DMS114 treated with DMSO at 0.1 percent for 48 hours (cell line): ENCODE measurements around the gene STXBP2.
"Not testable (repeated sequence)": the region's sequence is repeated elsewhere in the genome, so short reads cannot be mapped to it uniquely, and the experiment has no call there.

Source experiments
- DNase-seq: peaks from one replicate; lab custom pipeline; 2025; ENCODE audit not compliant: unreplicated experiment; lab: John Stamatoyannopoulos, UW

STXBP2 gene

DNA sequence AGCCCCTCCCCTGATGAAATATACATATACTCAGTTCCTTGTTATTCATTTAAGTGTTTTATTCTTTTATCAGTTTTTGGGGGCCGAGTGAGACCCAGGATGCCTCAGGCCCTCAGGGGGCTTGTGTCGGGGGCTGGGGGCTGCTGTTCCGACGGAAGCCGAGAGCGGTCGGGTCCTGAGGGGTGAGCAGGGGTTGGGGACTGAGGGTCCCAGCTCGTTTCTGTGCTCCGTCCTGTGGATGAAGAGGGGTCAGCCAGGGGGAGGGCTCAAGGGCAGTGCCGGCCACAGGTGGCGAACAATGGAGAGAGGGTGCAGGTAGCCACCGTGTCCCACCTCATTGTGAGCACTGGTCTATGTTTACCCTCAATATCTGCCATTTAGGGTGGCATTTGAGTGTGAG is 5.3 kb upstream of the STXBP2 start:
- no peak for DNase-seq

- DNase-seq: no peak
Measured at GRCh38 chr19:7632340-7633203, 4.3 kb upstream of the STXBP2 start.

DNA sequence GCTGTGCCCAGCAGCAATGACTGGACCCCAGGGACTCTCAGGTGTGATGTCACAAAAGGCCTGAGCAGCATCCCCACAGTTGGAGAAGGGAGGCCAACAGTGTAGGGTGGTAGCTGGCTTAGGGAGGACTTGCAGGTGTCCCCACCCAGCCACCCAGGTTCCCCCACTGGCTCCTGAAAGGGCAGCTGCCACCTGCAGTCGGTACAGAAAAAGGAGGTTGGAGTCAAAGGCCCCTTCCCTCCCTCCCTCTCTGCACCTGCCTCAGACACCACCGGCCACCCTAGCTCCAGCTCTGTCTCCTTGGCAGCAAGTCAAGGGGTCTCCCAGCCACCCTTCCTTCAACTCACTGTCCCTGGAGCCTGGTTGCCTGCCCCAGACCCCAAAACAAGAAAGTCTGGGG is 3.2 kb upstream of the STXBP2 start, which contains the start of gene PCP2:
PCP2 (minus strand) TSS at position 22 of the 400 bp plus-strand sequence. CDS start 262 bp downstream, outside the sequence.
- DNase-seq: no peak

DNA sequence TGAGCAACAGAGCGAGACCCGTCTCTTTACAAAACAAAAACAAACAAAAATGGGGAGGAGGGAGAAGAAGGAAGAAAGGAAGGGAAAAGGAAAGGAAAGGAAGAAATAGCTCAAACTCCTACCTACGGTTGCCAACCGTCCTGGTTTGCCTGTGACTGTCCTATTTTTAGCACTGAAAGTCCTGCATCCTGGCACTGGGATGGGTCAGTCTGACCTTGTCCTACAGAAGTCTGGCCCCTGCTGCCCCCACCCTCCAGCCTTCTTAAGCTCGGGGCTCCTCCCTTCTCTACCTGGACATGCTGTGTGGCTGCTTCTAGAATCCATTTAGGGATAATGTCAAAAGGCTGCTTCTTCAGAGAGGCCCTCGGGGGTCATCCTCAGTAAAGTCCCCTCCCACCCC is 1.2 kb upstream of the STXBP2 start:
- DNase-seq: no peak

DNA sequence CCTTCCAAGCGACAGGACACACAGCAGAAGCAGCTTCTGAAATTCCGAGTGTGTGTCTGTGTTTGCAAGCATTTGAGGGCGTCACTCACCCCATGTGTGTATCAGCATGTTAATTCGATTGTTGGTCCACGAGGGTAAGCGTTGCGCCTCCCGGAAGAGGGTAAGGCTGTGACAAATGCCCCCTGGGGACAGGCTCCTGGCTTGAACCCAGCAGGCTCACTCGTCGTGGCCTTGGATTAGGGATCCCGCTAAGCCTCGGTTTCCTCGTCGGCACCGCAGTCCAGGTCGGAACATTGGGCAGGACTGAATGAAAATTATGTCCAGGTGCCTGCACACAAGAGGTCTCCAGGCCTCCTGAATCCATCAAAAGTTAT is 606 bp upstream of the STXBP2 start:
- no peak for DNase-seq

- DNase-seq: no peak
Measured at GRCh38 chr19:7637374-7638256, 705 bp downstream of the STXBP2 start.

GRCh38 chr19:7638802-7639465 is 2.0 kb downstream of the STXBP2 start:
- DNase-seq: no peak

GRCh38 chr19:7639863-7640348 is 3.0 kb downstream of the STXBP2 start:
- DNase-seq: no peak

DNA sequence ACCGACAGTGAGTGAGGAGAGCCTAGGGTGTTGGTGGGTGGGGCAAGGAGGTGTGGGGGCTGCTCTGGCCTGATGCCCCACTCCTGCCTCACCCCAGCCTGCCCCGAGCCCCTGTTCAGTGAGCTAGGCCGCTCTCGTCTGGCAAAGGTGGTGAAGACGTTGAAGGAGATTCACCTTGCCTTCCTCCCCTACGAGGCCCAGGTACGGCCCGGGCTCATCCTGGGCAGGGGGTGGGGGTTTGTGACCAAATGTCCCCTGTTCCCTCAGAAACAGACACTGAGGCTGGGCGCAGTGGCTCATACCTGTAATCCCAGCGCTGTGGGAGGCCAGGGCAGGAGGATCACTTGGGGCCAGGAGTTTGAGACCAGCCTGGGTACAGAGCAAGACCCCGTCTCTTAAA is 3.9 kb downstream of the STXBP2 start:
- DNase-seq: no peak

GRCh38 chr19:7641290-7642276 is 4.7 kb downstream of the STXBP2 start:
- DNase-seq: no peak

DNA sequence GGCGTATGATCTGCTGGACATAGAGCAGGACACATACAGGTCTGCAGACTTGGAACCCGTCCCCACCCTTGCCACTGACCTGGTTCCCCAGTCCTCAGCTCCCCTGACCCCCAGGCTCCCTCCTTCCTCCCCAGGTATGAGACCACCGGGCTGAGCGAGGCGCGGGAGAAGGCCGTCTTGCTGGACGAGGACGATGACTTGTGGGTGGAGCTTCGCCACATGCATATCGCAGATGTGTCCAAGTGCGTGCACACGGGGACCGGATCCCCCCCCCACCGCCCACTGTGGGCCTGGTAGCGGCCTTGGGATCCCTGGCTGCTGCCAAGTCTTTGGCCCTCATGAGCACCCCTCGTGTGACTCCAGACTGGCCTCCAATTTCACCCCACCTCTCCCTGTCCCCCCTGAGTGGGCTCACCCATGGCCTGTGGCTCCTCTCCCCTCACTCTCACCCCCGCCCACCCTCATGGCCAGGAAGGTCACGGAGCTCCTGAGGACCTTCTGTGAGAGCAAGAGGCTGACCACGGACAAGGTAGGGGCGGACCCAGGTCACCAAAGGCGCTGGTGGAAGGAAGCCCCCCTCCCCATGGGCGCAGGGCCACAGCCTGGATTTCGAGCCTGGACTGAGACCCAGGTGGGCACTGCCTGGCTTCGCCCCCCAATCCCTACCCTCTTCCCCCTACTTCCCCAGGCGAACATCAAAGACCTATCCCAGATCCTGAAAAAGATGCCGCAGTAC is 5.6 kb downstream of the STXBP2 start:
- no peak for DNase-seq

- DNase-seq: no peak
Measured at GRCh38 chr19:7643031-7643415, 6.1 kb downstream of the STXBP2 start.

- not testable (repeated sequence) for DNase-seq
Measured at GRCh38 chr19:7643629-7644549, 7.0 kb downstream of the STXBP2 start.

DNA sequence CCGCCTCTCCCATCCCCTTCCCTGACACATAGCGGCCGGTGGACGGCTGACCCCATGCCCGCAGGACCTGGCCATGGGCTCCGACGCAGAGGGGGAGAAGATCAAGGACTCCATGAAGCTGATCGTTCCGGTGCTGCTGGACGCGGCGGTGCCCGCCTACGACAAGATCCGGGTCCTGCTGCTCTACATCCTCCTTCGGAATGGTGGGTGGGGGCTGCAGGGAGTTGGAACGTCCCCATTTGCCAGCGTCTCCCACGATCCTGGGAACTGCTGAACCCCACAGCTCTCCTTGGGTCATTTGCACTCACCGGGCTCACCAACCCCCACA is 7.6 kb downstream of the STXBP2 start:
- DNase-seq: no peak

DNA sequence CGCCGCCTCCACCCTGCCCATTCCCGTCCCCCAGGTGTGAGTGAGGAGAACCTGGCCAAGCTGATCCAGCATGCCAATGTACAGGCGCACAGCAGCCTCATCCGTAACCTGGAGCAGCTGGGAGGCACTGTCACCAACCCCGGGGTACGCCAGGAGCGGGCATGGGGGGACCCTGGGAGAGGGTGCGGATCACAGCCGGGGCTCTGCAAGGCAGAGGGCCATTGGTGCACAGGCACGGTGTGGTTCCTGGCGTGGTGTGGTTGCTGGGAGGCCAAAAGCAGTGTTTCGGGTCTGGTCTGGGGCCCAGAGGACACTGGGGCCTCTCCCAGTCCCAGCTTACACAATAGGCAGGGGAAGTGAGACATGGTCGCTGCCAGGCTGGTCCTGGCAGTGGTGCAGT is 8.3 kb downstream of the STXBP2 start:
- DNase-seq: no peak

DNA sequence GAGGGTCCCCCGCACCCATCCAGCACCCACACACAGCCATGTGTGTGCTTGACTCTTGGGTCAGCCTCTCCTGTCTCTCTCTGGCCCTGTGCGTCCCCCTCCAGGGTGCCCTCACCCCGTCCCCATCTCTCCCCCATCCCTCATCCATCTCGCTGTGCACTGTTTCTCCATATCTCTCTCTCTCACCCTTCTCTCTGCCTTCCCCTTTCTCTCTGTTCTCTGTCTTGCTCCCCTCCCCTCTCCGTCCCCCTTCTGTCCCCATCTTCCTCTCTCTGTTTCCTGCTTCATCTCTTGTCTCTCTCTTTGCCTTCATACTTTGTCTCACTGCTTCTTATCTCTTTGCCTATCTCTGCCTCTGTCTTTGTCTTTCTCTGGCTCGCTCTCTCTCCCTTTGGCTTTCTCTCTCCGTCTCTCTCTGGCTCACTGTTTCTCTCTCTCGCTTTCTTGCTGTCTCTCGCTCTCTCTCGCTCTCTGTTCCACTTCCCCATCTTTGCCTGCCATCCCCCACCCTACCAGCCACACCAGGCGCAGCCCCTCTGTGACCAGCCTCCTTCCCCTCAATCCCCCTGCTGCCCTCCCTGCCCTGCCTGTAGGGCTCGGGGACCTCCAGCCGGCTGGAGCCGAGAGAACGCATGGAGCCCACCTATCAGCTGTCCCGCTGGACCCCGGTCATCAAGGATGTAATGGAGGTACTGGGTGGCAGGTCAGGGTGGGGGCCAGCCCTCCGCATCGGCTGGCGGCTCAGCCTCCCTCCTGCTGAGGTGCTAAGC is 8.9 kb downstream of the STXBP2 start:
- no peak for DNase-seq

- no peak for DNase-seq
Measured at GRCh38 chr19:7646426-7646700, 9.5 kb downstream of the STXBP2 start.

DNA sequence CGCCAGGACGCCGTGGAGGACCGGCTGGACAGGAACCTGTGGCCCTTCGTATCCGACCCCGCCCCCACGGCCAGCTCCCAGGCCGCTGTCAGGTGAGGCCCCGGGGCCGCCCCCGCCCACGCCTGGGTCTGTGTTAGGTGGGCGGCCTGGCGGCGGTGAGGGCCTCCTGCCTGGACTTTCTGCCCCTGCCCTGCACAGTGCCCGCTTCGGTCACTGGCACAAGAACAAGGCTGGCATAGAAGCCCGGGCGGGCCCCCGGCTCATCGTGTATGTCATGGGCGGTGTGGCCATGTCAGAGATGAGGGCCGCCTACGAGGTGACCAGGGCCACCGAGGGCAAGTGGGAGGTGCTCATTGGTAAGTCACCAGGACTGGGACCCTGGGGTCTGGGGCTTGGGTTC is 10.2 kb downstream of the STXBP2 start:
- no peak for DNase-seq
